H9 (cell line): Measurements from ENCODE around the gene CACNA1A. TPM values are rescaled to one million over a fixed set of nuclear protein-coding genes. Genes with fewer than 3 reads are reported as not detected.

Experiments used
- DNase-seq: peaks from one replicate; pipeline ENCODE4 v3.0.0-alpha.2; 2017
- H2AFZ ChIP-seq: one replicate; pipeline ENCODE4 v1.6.1; 2013; ENCODE audit warnings: mild to moderate bottlenecking, low read length, control low read depth, moderate library complexity
- H2AK5ac ChIP-seq: 2 replicates; pipeline ENCODE4 v1.6.1; 2013; ENCODE audit warnings: low read length, control low read depth, mixed read lengths; ENCODE audit not compliant: insufficient read length
- H2BK120ac ChIP-seq: one replicate; pipeline ENCODE4 v1.6.1; 2013; ENCODE audit warnings: low read depth, mild to moderate bottlenecking, low read length, control low read depth, inconsistent platforms; ENCODE audit not compliant: poor library complexity, severe bottlenecking
- H2BK12ac ChIP-seq: 2 replicates; pipeline ENCODE4 v1.6.1; 2013; ENCODE audit warnings: low read length, control low read depth, mixed read lengths, low read depth; ENCODE audit not compliant: insufficient read length
- H2BK15ac ChIP-seq: 2 replicates; pipeline ENCODE4 v1.6.1; 2013; ENCODE audit warnings: low read depth, low read length, control low read depth
- H2BK20ac ChIP-seq: one replicate; pipeline ENCODE4 v1.6.1; 2013; ENCODE audit warnings: low read depth, mild to moderate bottlenecking, low read length, control low read depth, inconsistent platforms; ENCODE audit not compliant: poor library complexity, severe bottlenecking
- H2BK5ac ChIP-seq: 2 replicates; pipeline ENCODE4 v1.6.1; 2013; ENCODE audit warnings: low read length, control low read depth, mixed read lengths; ENCODE audit not compliant: insufficient read length
- H3K14ac ChIP-seq: 2 replicates; pipeline ENCODE4 v1.6.1; 2013; ENCODE audit warnings: low read length, control low read depth; ENCODE audit not compliant: insufficient read depth
- H3K18ac ChIP-seq: 2 replicates; pipeline ENCODE4 v1.6.1; 2013; ENCODE audit warnings: low read depth, mild to moderate bottlenecking, mixed read lengths, low read length, control low read depth; ENCODE audit not compliant: insufficient read length
- H3K23ac ChIP-seq: 2 replicates; pipeline ENCODE4 v1.6.1; 2013; ENCODE audit warnings: low read length, control low read depth, mixed read lengths, low read depth; ENCODE audit not compliant: insufficient read length
- H3K23me2 ChIP-seq: 2 replicates; pipeline ENCODE4 v1.6.1; 2013; ENCODE audit warnings: low read depth, mild to moderate bottlenecking, mixed read lengths, low read length, control low read depth; ENCODE audit not compliant: insufficient read length, poor library complexity, severe bottlenecking
- H3K27ac ChIP-seq: 2 replicates; pipeline ENCODE4 v1.5.1; 2013; ENCODE audit warnings: low read length, control low read depth, mixed read lengths, low read depth; ENCODE audit not compliant: insufficient read length
- H3K27me3 ChIP-seq: 2 replicates; pipeline ENCODE4 v1.6.1; 2013; ENCODE audit warnings: low read length, control low read depth, inconsistent platforms; ENCODE audit not compliant: insufficient read depth
- H3K4ac ChIP-seq: 2 replicates; pipeline ENCODE4 v1.6.1; 2013; ENCODE audit warnings: low read depth, mild to moderate bottlenecking, control low read depth, inconsistent platforms, low read length, moderate library complexity
- H3K4me1 ChIP-seq: 2 replicates; pipeline ENCODE4 v1.6.1; 2013; ENCODE audit warnings: low read length, control low read depth, inconsistent platforms; ENCODE audit not compliant: insufficient read depth
- H3K4me2 ChIP-seq: 2 replicates; pipeline ENCODE4 v1.6.1; 2013; ENCODE audit warnings: low read length, control low read depth, mixed read lengths; ENCODE audit not compliant: insufficient read length, insufficient read depth
- H3K56ac ChIP-seq: 2 replicates; pipeline ENCODE4 v1.6.1; 2013; ENCODE audit warnings: low read depth, mild to moderate bottlenecking, mixed read lengths, low read length, control low read depth; ENCODE audit not compliant: insufficient read length
- H3K79me1 ChIP-seq: 2 replicates; pipeline ENCODE4 v1.6.1; 2013; ENCODE audit warnings: low read depth, mild to moderate bottlenecking, moderate library complexity, low read length, control low read depth, inconsistent platforms; ENCODE audit not compliant: insufficient read depth, poor library complexity, severe bottlenecking
- H3K79me2 ChIP-seq: 2 replicates; pipeline ENCODE4 v1.6.1; 2013; ENCODE audit warnings: low read length, control low read depth, inconsistent platforms; ENCODE audit not compliant: insufficient read depth
- H3K9ac ChIP-seq: 2 replicates; pipeline ENCODE4 v1.6.1; 2013; ENCODE audit warnings: low read length, control low read depth, mixed read lengths; ENCODE audit not compliant: insufficient read length; ENCODE audit errors: extremely low read depth
- H3K9me3 ChIP-seq: one replicate; pipeline ENCODE4 v1.6.1; 2013; ENCODE audit warnings: low read depth, low read length, inconsistent platforms; ENCODE audit not compliant: control insufficient read depth
- H3T11ph ChIP-seq: one replicate; pipeline ENCODE4 v1.6.1; 2013; ENCODE audit warnings: mild to moderate bottlenecking, low read length, control low read depth, inconsistent platforms
- H4K20me1 ChIP-seq: one replicate; pipeline ENCODE4 v1.6.1; 2013; ENCODE audit not compliant: control insufficient read depth, insufficient read length, insufficient read depth
- H4K5ac ChIP-seq: 2 replicates; pipeline ENCODE4 v1.6.1; 2013; ENCODE audit warnings: low read depth, mild to moderate bottlenecking, mixed read lengths, low read length, control low read depth; ENCODE audit not compliant: insufficient read length
- H4K8ac ChIP-seq: replicated peaks from 2 replicates; pipeline ENCODE4 v1.6.1; 2013; ENCODE audit warnings: low read length, control low read depth, mixed read lengths, low read depth; ENCODE audit not compliant: insufficient read length
- H4K91ac ChIP-seq: 2 replicates; pipeline ENCODE4 v1.6.1; 2013; ENCODE audit warnings: low read depth, mild to moderate bottlenecking, moderate library complexity, mixed read lengths, low read length, control low read depth; ENCODE audit not compliant: insufficient read length
- H3K27ac Mint-ChIP-seq, 3 experiments: 2 replicates in 2 of 3; 3 replicates in 1 of 3; pipeline ENCODE4 v1.8.0; 2020 to 2021; ENCODE audit warnings: mixed read lengths in 3 of 3, mild to moderate bottlenecking in 1 of 3, moderate library complexity in 1 of 3
- H3K27me3 Mint-ChIP-seq: 2 replicates; pipeline ENCODE4 v1.8.0; 2021; ENCODE audit warnings: low read depth, mild to moderate bottlenecking, moderate library complexity, mixed read lengths
- H3K36me3 Mint-ChIP-seq, 3 experiments: 2 replicates in 2 of 3; 3 replicates in 1 of 3; pipeline ENCODE4 v1.8.0; 2020 to 2021; ENCODE audit warnings: low read depth in 3 of 3, mixed read lengths in 3 of 3; ENCODE audit not compliant: insufficient read depth in 1 of 3
- H3K4me1 Mint-ChIP-seq, 2 experiments: 2 replicates each; pipeline ENCODE4 v1.8.0; 2020; ENCODE audit warnings: mixed read lengths in 2 of 2
- H3K4me3 Mint-ChIP-seq, 2 experiments: 2 replicates in 1 of 2; 3 replicates in 1 of 2; pipeline ENCODE4 v1.8.0; 2020 to 2021; ENCODE audit warnings: mild to moderate bottlenecking in 2 of 2, mixed read lengths in 2 of 2, moderate library complexity in 1 of 2
- H3K9me3 Mint-ChIP-seq, 2 experiments: 2 replicates in 1 of 2; 3 replicates in 1 of 2; pipeline ENCODE4 v1.8.0; 2020; ENCODE audit warnings: mild to moderate bottlenecking in 2 of 2, mixed read lengths in 2 of 2, moderate library complexity in 1 of 2
- CTCF ChIP-seq: fragments of 200-600 bp; sonication (generic); conservative IDR thresholded peaks from 3 replicates; pipeline ENCODE4 v1.8.0; 2021; ENCODE audit warnings: antibody characterized with exemption, mild to moderate bottlenecking
- WGBS: extraction: QIAGEN DNeasy Blood & Tissue Kit; methylation state at CpG from one replicate; pipeline ENCODE4 v1.1.7; 2013; ENCODE audit warnings: missing lambda C conversion rate, low lambda C conversion rate, mixed read lengths; ENCODE audit not compliant: insufficient read length; ENCODE audit errors: extremely low coverage; 5-methylcytosine and 5-hydroxymethylcytosine counted together
- total RNA-seq: library from RNA; stranded (reverse); gene quantifications from 2 replicates; pipeline ENCODE4 v1.2.1, GENCODE V29; 2021

The CACNA1A gene
- total RNA-seq, 1 experiment from 2014 or later = 8.0 TPM

DNA sequence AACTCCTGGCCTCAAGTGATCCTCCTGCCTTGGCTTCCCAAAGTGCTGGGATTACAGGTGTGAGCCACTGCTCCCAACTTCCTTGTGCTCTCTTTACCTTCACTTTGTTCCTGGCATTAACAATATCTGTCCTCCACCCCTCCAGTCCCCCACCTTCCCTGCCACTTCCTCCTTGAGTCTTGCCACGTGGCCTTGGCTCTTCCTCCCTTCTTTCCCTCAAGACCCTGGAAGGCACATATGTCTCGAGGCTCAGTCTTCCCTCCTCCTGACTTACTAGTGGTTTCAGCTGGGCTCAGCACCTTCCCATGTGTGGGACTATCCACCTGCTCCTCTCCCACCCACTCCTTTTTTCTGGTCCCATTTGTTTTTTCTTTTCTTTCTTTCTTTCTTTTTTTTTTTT, 285.4 kb downstream of the CACNA1A start:
- Mint-ChIP-seq H3K27ac (no peak overlapping the region), H3K27me3 (peaks cover 4% of the 10 kb centered on the region), H3K4me3 (no peak overlapping the region), H3K9me3 (no peaks in the 10 kb centered on the region), H3K4me1 (peaks cover 20% of the 10 kb centered on the region in 2 experiments), H3K36me3 (peaks cover 0 to 2% (median 0%) of the 10 kb centered on the region in 3 experiments; a peak in 1 of 7 replicates)
- Histone ChIP-seq H3K79me2 (no peaks in the 10 kb centered on the region), H2BK15ac (no peak overlapping the region), H2AFZ (no peak overlapping the region), H4K20me1 (no peaks in the 10 kb centered on the region), H3K23me2 (peaks cover 2% of the 10 kb centered on the region), H3T11ph (no peak overlapping the region), H3K9me3 (no peaks in the 10 kb centered on the region), H3K18ac (no peak overlapping the region), H3K14ac (no peak overlapping the region), H2AK5ac (no peak overlapping the region), H3K27ac (no peak overlapping the region), H3K9ac (no peak overlapping the region), H3K56ac (no peak overlapping the region), H4K5ac (no peak overlapping the region), H4K91ac (no peak overlapping the region), H3K27me3 (no peaks in the 10 kb centered on the region), H2BK5ac (no peak overlapping the region), H2BK120ac (no peak overlapping the region), H2BK12ac (no peak overlapping the region), H3K4ac (no peak overlapping the region), H2BK20ac (no peak overlapping the region), H3K4me1 (no peaks in the 10 kb centered on the region; the same call in 1 of the 2 replicates), H3K4me2 (no peak overlapping the region), H3K23ac (no peak overlapping the region), H3K79me1 (no peaks in the 10 kb centered on the region), H4K8ac (no peak overlapping the region)
- TF ChIP-seq CTCF = no peak
- DNase-seq = no peak
- no CpG with 5 or more reads among the region's 2 CpGs for WGBS
